Colon (tissue), 2 donors: ENCODE data around the gene ODAM.
"Not testable (repeated sequence)": the region's sequence is repeated elsewhere in the genome, so short reads cannot be mapped to it uniquely, and the experiment has no call there.

ENCODE experiments used
- FAIRE-seq: peaks from 2 replicates; lab custom pipeline; 2012; peaks lifted over from hg19 to GRCh38; lab: Jason Lieb, UNC
- donor health status: control.
- donor health status: control.

Gene ODAM

GRCh38 chr4:70195425-70195824 is at the start of gene ODAM:
Gene ODAM, plus strand, starts transcription at chr4:70195725. Its CDS starts 819 bp downstream, at chr4:70196544.
- no peak for FAIRE-seq

- no peak for FAIRE-seq
Observed at GRCh38 chr4:70151271-70151670, 44.3 kb upstream of the ODAM start.

- FAIRE-seq, result no peak
Observed at GRCh38 chr4:70152088-70152487, 43.4 kb upstream of the ODAM start.

GRCh38 chr4:70153937-70154336 is 41.6 kb upstream of the ODAM start, which contains the start of gene PRR27:
Gene PRR27, plus strand, starts transcription at chr4:70154237. Its CDS starts 139 bp downstream, at chr4:70154376.
- no peak for FAIRE-seq

- no peak for FAIRE-seq
Observed at GRCh38 chr4:70158576-70158975, 36.9 kb upstream of the ODAM start.

GRCh38 chr4:70177090-70177489 is 18.4 kb upstream of the ODAM start:
- FAIRE-seq, result no peak

- FAIRE-seq, result no peak
Observed at GRCh38 chr4:70178075-70178660, 17.4 kb upstream of the ODAM start.

GRCh38 chr4:70179811-70180210 is 15.7 kb upstream of the ODAM start:
- no peak for FAIRE-seq

GRCh38 chr4:70181864-70182263 is 13.7 kb upstream of the ODAM start:
- FAIRE-seq, result no peak

- FAIRE-seq, result no peak
Observed at GRCh38 chr4:70182517-70183167, 12.9 kb upstream of the ODAM start.

- no peak for FAIRE-seq
Observed at GRCh38 chr4:70183168-70183939, 12.2 kb upstream of the ODAM start.

- no peak for FAIRE-seq
Observed at GRCh38 chr4:70183940-70184246, 11.6 kb upstream of the ODAM start.

GRCh38 chr4:70187216-70187615 is 8.3 kb upstream of the ODAM start:
- FAIRE-seq, result no peak

GRCh38 chr4:70190579-70190978 is 4.9 kb upstream of the ODAM start:
- FAIRE-seq, result no peak

- no peak for FAIRE-seq
Observed at GRCh38 chr4:70191647-70192046, 3.9 kb upstream of the ODAM start.

GRCh38 chr4:70192895-70193294 is 2.6 kb upstream of the ODAM start:
- FAIRE-seq, result no peak

- FAIRE-seq, result no peak
Observed at GRCh38 chr4:70196857-70197256, 1.3 kb downstream of the ODAM start.

GRCh38 chr4:70197842-70198241 is 2.3 kb downstream of the ODAM start:
- no peak for FAIRE-seq

GRCh38 chr4:70203601-70204000 is 8.1 kb downstream of the ODAM start:
- FAIRE-seq, result no peak

GRCh38 chr4:70212752-70213151 is 17.2 kb downstream of the ODAM start:
- FAIRE-seq, result not testable (repeated sequence)

- FAIRE-seq, result not testable (repeated sequence)
Observed at GRCh38 chr4:70216109-70216508, 20.6 kb downstream of the ODAM start.

- peak; percentile 24 for FAIRE-seq
Observed at GRCh38 chr4:70216550-70216949, 21.0 kb downstream of the ODAM start.

- not testable (repeated sequence) for FAIRE-seq
Observed at GRCh38 chr4:70221389-70221788, 25.9 kb downstream of the ODAM start.
